Middle frontal gyrus (tissue), 1 donor: ENCODE measurements around the gene GMCL2.
"Not testable (repeated sequence)": the region's sequence is repeated elsewhere in the genome, so short reads cannot be mapped to it uniquely, and the experiment has no call there.

Experiments
- DNase-seq: peaks from one replicate; pipeline ENCODE4 v3.0.0-alpha.2; 2015; ENCODE audit warnings: low spot score; ENCODE audit errors: extremely low spot score

The GMCL2 gene

GRCh38 chr5:178206166-178207101 lies 19.3 kb upstream of the GMCL2 start:
- DNase-seq: no peak

GRCh38 chr5:178205749-178206047 lies 18.5 kb upstream of the GMCL2 start:
- no peak for DNase-seq

GRCh38 chr5:178204935-178205748 lies 18.0 kb upstream of the GMCL2 start:
- DNase-seq: no peak

GRCh38 chr5:178204182-178204934 lies 17.2 kb upstream of the GMCL2 start, which contains the start of gene HNRNPAB:
TSS of gene HNRNPAB (plus strand) at chr5:178204533. CDS start at chr5:178204838, 305 bp downstream.
- peak; percentile 93 for DNase-seq

GRCh38 chr5:178203670-178204181 lies 16.6 kb upstream of the GMCL2 start:
- DNase-seq: no peak

GRCh38 chr5:178202541-178202940 lies 15.4 kb upstream of the GMCL2 start:
- DNase-seq: no peak

GRCh38 chr5:178201927-178202235 lies 14.7 kb upstream of the GMCL2 start:
- no peak for DNase-seq

GRCh38 chr5:178201221-178201926 lies 14.2 kb upstream of the GMCL2 start:
- no peak for DNase-seq

- no peak for DNase-seq
These were observed 12.6 kb upstream of the GMCL2 start for GRCh38 chr5:178199581-178200434.

- DNase-seq: no peak
These were observed 11.5 kb upstream of the GMCL2 start for GRCh38 chr5:178198706-178199105.

- DNase-seq: not testable (repeated sequence)
These were observed 11.0 kb upstream of the GMCL2 start for GRCh38 chr5:178198151-178198550.

- no peak for DNase-seq
These were observed 9.8 kb upstream of the GMCL2 start for GRCh38 chr5:178196986-178197385.

GRCh38 chr5:178196281-178196812 lies 9.2 kb upstream of the GMCL2 start:
- DNase-seq: no peak

GRCh38 chr5:178194026-178194425 lies 6.9 kb upstream of the GMCL2 start:
- DNase-seq: no peak

GRCh38 chr5:178193251-178193809 lies 6.2 kb upstream of the GMCL2 start:
- no peak for DNase-seq

GRCh38 chr5:178192787-178193186 lies 5.6 kb upstream of the GMCL2 start:
- no peak for DNase-seq

- no peak for DNase-seq
These were observed 5.1 kb upstream of the GMCL2 start for GRCh38 chr5:178192244-178192643.

GRCh38 chr5:178191661-178192060 lies 4.5 kb upstream of the GMCL2 start:
- no peak for DNase-seq

GRCh38 chr5:178189433-178189832 lies 2.3 kb upstream of the GMCL2 start:
- DNase-seq: no peak
